Uterus (tissue), 4 donors: ENCODE results near the gene PAK4. TPM values are rescaled to one million over a fixed set of nuclear protein-coding genes. Genes with fewer than 3 reads are reported as not detected.

Source experiments
- DNase-seq, 2 donors: peaks; one replicate each; pipeline ENCODE4 v3.0.0-alpha.2; 2019 to 2020
- H3K27ac ChIP-seq, 2 donors: fragments of 200-600 bp; sonication (generic); 1 replicate in 1 of 2; 2 replicates in 1 of 2; pipeline ENCODE4 v1.5.1; 2016 to 2018
- H3K27me3 ChIP-seq, 2 donors: fragments of 200-600 bp; sonication (generic); one replicate each; pipeline ENCODE4 v1.5.1; 2018 to 2019; ENCODE audit warnings: control low read depth in 1 of 2
- H3K36me3 ChIP-seq, 2 donors: fragments of 200-600 bp; sonication (generic); one replicate each; pipeline ENCODE4 v1.5.1; 2019; ENCODE audit warnings: control low read depth in 1 of 2
- H3K4me1 ChIP-seq, 2 donors: fragments of 200-600 bp; sonication (generic); one replicate each; pipeline ENCODE4 v1.5.1; 2018 to 2019; ENCODE audit warnings: control low read depth in 1 of 2
- H3K4me3 ChIP-seq, 2 donors: fragments of 200-600 bp; sonication (generic); 1 replicate in 1 of 2; 2 replicates in 1 of 2; pipeline ENCODE4 v1.5.1; 2018 to 2019; ENCODE audit warnings: mild to moderate bottlenecking in 1 of 2
- H3K9me3 ChIP-seq, 2 donors: fragments of 200-600 bp; sonication (generic); one replicate each; pipeline ENCODE4 v1.5.1; 2019; ENCODE audit warnings: control low read depth in 1 of 2
- CTCF ChIP-seq, 4 experiments: fragments of 200-600 bp in 2 of 4; fragments of 450-650 bp in 2 of 4; sonication (generic) in 2 of 4; IDR thresholded peaks; one replicate each; pipeline ENCODE4 v1.5.1; 2016 to 2019; ENCODE audit warnings: antibody characterized with exemption in 4 of 4, mild to moderate bottlenecking in 2 of 4, moderate library complexity in 1 of 4
- POLR2A ChIP-seq, 2 donors: fragments of 450-650 bp; IDR thresholded peaks; one replicate each; pipeline ENCODE4 v1.6.1; 2016; ENCODE audit warnings: antibody characterized with exemption in 2 of 2, mild to moderate bottlenecking in 1 of 2, moderate library complexity in 1 of 2
- intact Hi-C: fragments of 100-400 bp; cut with DNase I; formaldehyde crosslinking; loops from one replicate; pipeline ENCODE4 v1.15.1; 2023; ENCODE audit warnings: low total_unique reads
- total RNA-seq, 4 donors: library from RNA; depleted of rRNA in 3 of 4; stranded (reverse); fragments of >200 nt in 3 of 4; gene quantifications; one replicate each; pipeline versions ENCODE4 v1.1.0 to v1.2.4, GENCODE V29; 2014 to 2023
- donor health status: DM: yes; HTN: yes; CAD: no.

Gene PAK4
- total RNA-seq, 4 donors from 2014 or later, result 0.26 to 57.4 (median 24.3) TPM

GRCh38 chr19:39162441-39163043, 37.0 kb downstream of the PAK4 start:
- H3K4me1 ChIP-seq, result peaks cover 0 to 23% of the 10 kb centered on the region in 2 donors
- intact Hi-C loops, result no loop called here
- no peak for TF ChIP-seq CTCF (IDR thresholded peaks at IDR 0.05)
- H3K36me3 ChIP-seq, result no peaks in the 10 kb centered on the region
- DNase-seq, result no peak
- no peaks in the 10 kb centered on the region for H3K9me3 ChIP-seq
- H3K27ac ChIP-seq, result no peak overlapping the region
- H3K27me3 ChIP-seq, result no peaks in the 10 kb centered on the region
- no peak overlapping the region for H3K4me3 ChIP-seq

- no peaks in the 10 kb centered on the region for H3K36me3 ChIP-seq
- TF ChIP-seq CTCF (IDR thresholded peaks at IDR 0.05), result no peak
- TF ChIP-seq POLR2A (IDR thresholded peaks at IDR 0.05), result no peak
- H3K9me3 ChIP-seq, result no peaks in the 10 kb centered on the region
- no peak overlapping the region for H3K4me3 ChIP-seq
- H3K4me1 ChIP-seq, result peaks cover 0 to 19% of the 10 kb centered on the region in 2 donors
- DNase-seq, result no peak
- H3K27me3 ChIP-seq, result no peaks in the 10 kb centered on the region
- intact Hi-C loops, result no loop called here
- no peak overlapping the region for H3K27ac ChIP-seq
Measured at GRCh38 chr19:39163621-39164020, 38.0 kb downstream of the PAK4 start.

GRCh38 chr19:39164289-39164688, 38.7 kb downstream of the PAK4 start:
- no peak overlapping the region for H3K4me3 ChIP-seq
- DNase-seq, result no peak
- no peaks in the 10 kb centered on the region for H3K27me3 ChIP-seq
- no peak for TF ChIP-seq CTCF (IDR thresholded peaks at IDR 0.05)
- TF ChIP-seq POLR2A (IDR thresholded peaks at IDR 0.05), result no peak
- peaks cover 0 to 19% of the 10 kb centered on the region in 2 donors for H3K4me1 ChIP-seq
- H3K36me3 ChIP-seq, result no peaks in the 10 kb centered on the region
- no peaks in the 10 kb centered on the region for H3K9me3 ChIP-seq
- intact Hi-C loops, result no loop called here
- H3K27ac ChIP-seq, result no peak overlapping the region

GRCh38 chr19:39165857-39166256, 40.3 kb downstream of the PAK4 start:
- no peak for DNase-seq
- H3K27me3 ChIP-seq, result no peaks in the 10 kb centered on the region
- no peak overlapping the region for H3K4me3 ChIP-seq
- no peaks in the 10 kb centered on the region for H3K9me3 ChIP-seq
- H3K27ac ChIP-seq, result no peak overlapping the region
- intact Hi-C loops, result no loop called here
- H3K4me1 ChIP-seq, result peaks cover 0 to 19% of the 10 kb centered on the region in 2 donors
- H3K36me3 ChIP-seq, result no peaks in the 10 kb centered on the region
- TF ChIP-seq CTCF (IDR thresholded peaks at IDR 0.05) (no peak), POLR2A (IDR thresholded peaks at IDR 0.05) (no peak)

- peaks cover 0 to 19% of the 10 kb centered on the region in 2 donors for H3K4me1 ChIP-seq
- intact Hi-C loops, result no loop called here
- no peak overlapping the region for H3K4me3 ChIP-seq
- H3K9me3 ChIP-seq, result no peaks in the 10 kb centered on the region
- no peaks in the 10 kb centered on the region for H3K36me3 ChIP-seq
- no peak for TF ChIP-seq CTCF (IDR thresholded peaks at IDR 0.05)
- TF ChIP-seq POLR2A (IDR thresholded peaks at IDR 0.05), result no peak
- peak overlapping the region; percentile 46 to 60 for H3K27ac ChIP-seq
- peak; percentile 58 to 78 for DNase-seq
- H3K27me3 ChIP-seq, result no peaks in the 10 kb centered on the region
Measured at GRCh38 chr19:39166571-39167391, 41.2 kb downstream of the PAK4 start.
